HG02970 (cell line): ENCODE data around the gene DMBT1.

Experiments
- ATAC-seq: cut with Tn5 transposase; IDR thresholded peaks from one replicate; pipeline ENCODE4 v1.9.1; 2021; ENCODE audit warnings: mild to moderate bottlenecking, moderate library complexity, moderate number of reproducible peaks; ENCODE audit not compliant: unreplicated experiment, low FRiP score

Gene DMBT1

GRCh38 chr10:122560279-122560804 is at the start of gene DMBT1:
DMBT1 (plus strand) TSS chr10:122560754; CDS start chr10:122560771, 17 bp downstream.
- ATAC-seq: no peak

GRCh38 chr10:122513053-122513452 is 47.5 kb upstream of the DMBT1 start:
- ATAC-seq: no peak

- ATAC-seq: no peak
These were observed 46.3 kb upstream of the DMBT1 start for GRCh38 chr10:122514045-122514840.

GRCh38 chr10:122515022-122515424 is 45.5 kb upstream of the DMBT1 start:
- ATAC-seq: no peak

GRCh38 chr10:122515588-122516231 is 44.8 kb upstream of the DMBT1 start:
- ATAC-seq: no peak

- no peak for ATAC-seq
These were observed 43.8 kb upstream of the DMBT1 start for GRCh38 chr10:122516734-122517133.

- ATAC-seq: no peak
These were observed 41.4 kb upstream of the DMBT1 start for GRCh38 chr10:122519144-122519543.

DNA sequence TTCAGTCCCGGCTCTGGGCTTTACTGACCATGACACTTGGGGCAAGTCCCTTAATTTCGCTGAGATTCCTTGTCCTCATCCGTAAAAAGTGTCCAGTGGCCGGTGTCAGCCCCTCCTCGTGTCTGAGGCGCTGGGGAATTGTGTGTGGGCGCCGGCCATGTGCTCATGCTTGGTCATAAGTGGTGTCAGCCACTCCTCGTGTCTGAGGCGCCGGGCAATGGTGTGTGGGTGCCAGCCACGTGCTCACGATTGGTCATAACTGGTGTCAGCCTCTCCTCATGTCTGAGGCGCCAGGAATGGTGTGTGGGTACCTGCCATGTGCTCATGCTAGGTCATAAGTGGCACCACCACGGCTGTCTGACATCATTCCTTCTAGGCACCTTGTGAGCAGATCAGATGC is 40.7 kb upstream of the DMBT1 start:
- no peak for ATAC-seq

DNA sequence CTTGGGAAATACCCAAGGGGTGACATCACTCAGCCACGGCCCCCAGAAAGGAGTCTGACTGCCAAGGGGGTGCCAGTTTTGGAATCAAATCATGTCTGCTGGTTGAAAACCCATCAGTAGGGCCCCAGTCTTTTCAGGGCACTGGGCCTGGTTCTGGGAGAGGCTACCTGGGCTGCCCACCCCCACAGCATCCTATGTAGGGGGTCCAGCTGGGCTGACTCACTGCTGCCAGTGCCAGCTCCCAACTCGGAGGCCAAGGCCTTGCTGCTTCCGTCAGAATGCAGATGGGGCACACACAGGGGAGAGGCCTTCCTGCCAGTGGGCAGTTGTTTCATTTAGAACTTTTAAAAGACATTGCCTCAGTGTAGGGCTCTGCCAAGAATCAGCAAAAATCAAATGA is 39.5 kb upstream of the DMBT1 start:
- no peak for ATAC-seq

GRCh38 chr10:122524811-122525210 is 35.7 kb upstream of the DMBT1 start:
- ATAC-seq: no peak

DNA sequence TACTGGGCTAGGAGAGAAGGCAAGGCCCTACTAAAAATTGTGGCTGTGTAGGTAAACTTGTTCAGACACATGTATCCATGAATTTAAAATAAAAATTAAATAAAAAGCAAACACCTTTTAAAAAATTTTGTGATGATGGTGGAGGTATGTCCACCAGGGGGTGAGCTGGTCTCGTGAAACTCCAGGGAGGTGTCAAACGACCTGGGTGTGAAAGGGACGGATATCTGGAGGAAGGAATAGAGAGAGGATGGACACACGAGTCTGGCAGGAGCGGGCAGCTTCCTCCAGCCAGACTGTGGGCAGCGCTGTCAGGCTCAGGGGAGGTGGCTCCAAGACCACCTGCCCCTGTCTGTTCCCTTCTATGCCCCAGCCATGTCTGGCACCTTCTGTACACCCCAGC is 34.8 kb upstream of the DMBT1 start:
- no peak for ATAC-seq

DNA sequence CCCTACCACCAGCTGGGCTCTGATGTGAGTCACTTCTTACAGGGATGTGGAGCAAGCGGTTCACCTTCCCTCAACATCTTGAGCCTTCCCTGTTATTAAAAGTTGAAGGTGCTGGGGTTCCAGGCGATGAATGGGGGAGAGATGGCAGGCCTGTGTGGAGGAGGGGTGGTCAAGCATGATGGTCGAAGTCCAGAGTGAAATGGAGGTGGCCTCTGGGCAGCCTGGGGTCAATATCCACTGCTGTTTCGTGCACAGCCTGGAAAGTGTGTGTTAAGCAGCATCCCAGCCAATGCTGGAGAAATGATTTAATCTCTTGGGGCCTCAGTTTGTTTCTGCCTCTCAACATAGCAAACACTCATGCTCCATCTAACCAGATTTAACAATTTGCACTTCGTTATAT is 33.7 kb upstream of the DMBT1 start:
- no peak for ATAC-seq

DNA sequence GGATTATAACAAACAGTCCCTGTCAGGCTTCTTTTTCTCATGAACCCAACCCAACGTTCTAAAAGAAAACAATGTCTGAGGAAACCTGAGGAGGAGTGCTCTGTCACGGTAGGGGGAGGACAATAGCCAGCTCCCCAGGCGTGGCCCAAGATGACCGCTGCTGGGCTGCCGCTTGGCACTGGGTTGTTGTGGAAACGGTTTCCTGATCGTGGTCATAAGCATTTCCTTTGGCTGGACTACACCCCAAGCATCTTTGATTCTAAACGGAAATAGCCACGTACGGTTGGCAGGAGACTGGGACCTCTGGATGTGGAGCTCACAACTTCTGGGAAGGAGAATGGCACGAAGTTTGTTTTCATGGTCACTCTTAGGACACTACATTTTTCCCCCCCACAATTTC is 30.4 kb upstream of the DMBT1 start:
- ATAC-seq: no peak

DNA sequence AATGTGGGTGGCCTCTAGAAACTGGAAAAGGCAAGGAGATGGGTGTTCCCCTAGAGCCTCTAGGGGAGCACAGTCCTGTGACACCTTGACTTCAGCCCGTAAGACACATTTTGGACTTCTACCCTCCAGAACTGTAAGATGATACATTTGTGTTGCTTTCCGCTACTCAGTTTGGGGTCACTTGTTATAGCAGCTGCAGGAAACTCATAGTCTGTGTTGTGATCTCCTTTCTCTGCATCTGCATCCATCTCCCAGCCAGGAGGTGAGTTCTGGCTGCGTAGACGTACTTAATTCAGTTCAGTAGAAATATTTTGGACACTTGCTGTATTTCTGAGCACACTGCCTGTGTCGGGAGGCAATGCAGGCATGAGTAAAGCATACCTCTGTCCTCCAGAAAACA is 29.3 kb upstream of the DMBT1 start:
- no peak for ATAC-seq

DNA sequence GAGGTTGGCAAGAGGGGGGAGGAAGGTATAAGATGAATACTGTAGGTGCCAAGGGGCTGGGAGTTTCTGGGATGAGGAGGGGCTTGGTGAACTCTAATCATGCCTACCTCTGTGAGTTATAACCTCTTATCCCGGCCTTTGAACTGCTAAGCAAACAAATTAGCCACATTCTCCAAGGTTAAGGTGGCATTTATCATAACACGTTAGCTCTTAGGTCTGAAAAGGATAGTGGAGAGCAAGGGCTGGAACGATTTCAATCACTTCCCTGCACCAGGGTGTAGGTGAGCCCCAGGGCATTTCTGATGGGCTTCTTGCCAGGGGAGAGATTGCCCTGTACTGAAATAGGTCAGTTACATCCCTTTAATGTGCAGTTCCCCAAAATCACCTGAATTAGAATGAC is 28.6 kb upstream of the DMBT1 start:
- no peak for ATAC-seq

GRCh38 chr10:122532601-122533296 is 27.8 kb upstream of the DMBT1 start:
- no peak for ATAC-seq

- ATAC-seq: no peak
These were observed 23.0 kb upstream of the DMBT1 start for GRCh38 chr10:122537545-122537944.

- ATAC-seq: no peak
These were observed 19.0 kb upstream of the DMBT1 start for GRCh38 chr10:122541541-122542002.

DNA sequence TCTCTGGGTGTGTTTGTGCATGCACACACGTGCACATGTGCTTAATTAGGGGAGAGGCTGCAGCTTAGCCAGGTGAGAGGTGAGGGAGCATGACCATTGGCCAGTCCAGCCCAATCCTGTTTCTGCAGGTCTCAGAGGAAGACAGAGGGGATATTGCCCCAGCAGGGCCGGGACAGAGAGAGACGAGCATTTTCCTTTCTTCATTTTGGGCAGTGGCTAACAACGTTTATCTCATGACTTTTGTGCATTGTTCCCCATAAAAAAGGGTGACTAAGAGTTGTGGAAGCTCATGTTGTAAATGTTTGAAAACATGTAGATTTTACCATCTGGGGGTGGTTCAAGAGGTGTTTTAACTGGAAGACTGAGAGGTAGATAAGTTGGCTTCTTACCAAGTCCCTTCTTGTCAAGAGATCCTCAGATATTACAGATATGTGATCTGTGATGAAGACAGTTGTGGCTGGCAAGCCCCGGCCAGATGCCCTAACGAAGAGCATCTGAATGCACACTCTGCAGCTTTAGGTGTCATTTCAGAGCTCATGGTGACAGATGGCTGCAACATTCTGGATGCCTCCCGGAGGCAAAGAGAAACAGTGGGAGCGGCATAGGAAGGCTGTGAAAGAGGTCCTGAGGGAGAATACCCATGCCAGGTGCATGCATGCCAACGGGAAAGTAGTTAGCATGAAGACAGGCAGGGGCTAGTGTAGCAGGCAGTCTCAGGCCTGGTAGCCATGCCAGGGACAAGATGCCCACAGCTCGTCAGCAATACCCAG is 16.7 kb upstream of the DMBT1 start:
- ATAC-seq: no peak

DNA sequence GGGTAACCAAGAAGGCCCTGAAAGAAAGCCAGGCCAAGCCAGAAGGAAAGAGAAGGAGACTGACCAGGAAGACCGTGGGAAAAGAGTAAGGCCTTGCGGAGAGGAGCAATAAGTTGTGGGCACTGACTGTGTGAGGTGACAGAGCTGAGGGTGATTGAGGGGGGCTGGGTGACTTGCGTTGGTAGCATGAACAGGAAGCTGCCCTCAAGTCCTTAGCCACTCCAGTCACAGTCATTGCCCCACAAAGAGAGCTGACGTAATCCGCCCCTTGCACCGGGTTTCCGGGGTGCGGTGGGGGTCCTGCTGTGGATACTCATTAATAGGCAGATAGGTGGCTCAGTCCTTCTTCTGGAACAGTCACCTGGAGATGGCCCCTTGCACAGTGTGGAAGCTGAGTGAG is 16.1 kb upstream of the DMBT1 start:
- ATAC-seq: no peak
